Kidney (tissue), 14 donors: ENCODE data around the gene SLC11A1. TPM values are rescaled to one million over a fixed set of nuclear protein-coding genes. Genes with fewer than 3 reads are reported as not detected.

Source experiments
- DNase-seq, 5 donors: peaks; one replicate each; pipeline ENCODE4 v3.0.0-alpha.2; 2013 to 2020
- FAIRE-seq: peaks from 2 replicates; lab custom pipeline; 2012; peaks lifted over from hg19 to GRCh38; lab: Jason Lieb, UNC
- H3K27ac ChIP-seq, 2 donors: one replicate each; pipeline ENCODE4 v1.7.0; 2013; ENCODE audit warnings: low read depth in 2 of 2, low read length in 2 of 2, inconsistent platforms in 1 of 2
- H3K27me3 ChIP-seq: one replicate; pipeline ENCODE4 v1.7.1; 2013; ENCODE audit warnings: low read length, inconsistent platforms; ENCODE audit not compliant: control insufficient read depth, insufficient read depth
- H3K36me3 ChIP-seq, 3 donors: one replicate each; pipeline versions ENCODE4 v1.7.0 to v1.7.1; 2013; ENCODE audit warnings: low read length in 3 of 3, control low read depth in 1 of 3, inconsistent platforms in 1 of 3; ENCODE audit not compliant: insufficient read depth in 3 of 3, control insufficient read depth in 2 of 3
- H3K4me1 ChIP-seq, 3 donors: one replicate each; pipeline versions ENCODE4 v1.7.0 to v1.7.1; 2013; ENCODE audit warnings: low read length in 3 of 3, inconsistent platforms in 1 of 3, low read depth in 1 of 3; ENCODE audit not compliant: control insufficient read depth in 2 of 3, insufficient read depth in 2 of 3
- H3K4me3 ChIP-seq, 3 donors: one replicate each; pipeline versions ENCODE4 v1.7.0 to v1.8.1; 2013; ENCODE audit warnings: low read length in 3 of 3, control low read depth in 1 of 3, inconsistent platforms in 1 of 3
- H3K9ac ChIP-seq, 3 donors: one replicate each; pipeline versions ENCODE4 v1.7.0 to v1.7.1; 2013; ENCODE audit warnings: low read length in 3 of 3, control low read depth in 1 of 3, inconsistent platforms in 1 of 3
- H3K9me3 ChIP-seq, 3 donors: one replicate each; pipeline versions ENCODE4 v1.7.0 to v1.7.1; 2013; ENCODE audit warnings: low read length in 3 of 3, control low read depth in 1 of 3, inconsistent platforms in 1 of 3; ENCODE audit not compliant: control insufficient read depth in 2 of 3, insufficient read depth in 1 of 3
- CTCF ChIP-seq: IDR thresholded peaks from 3 replicates; pipeline ENCODE4 v1.5.1; 2012; ENCODE audit warnings: mild to moderate bottlenecking, moderate library complexity, borderline replicate concordance; ENCODE audit not compliant: insufficient read depth; ENCODE audit errors: extremely low read depth
- intact Hi-C: fragments of 100-400 bp; cut with DNase I; formaldehyde crosslinking; loops from one replicate; pipeline ENCODE4 v1.11.1; 2022
- polyA plus RNA-seq: library from polyadenylated mRNA; stranded (reverse); fragments of 350-450 nt; fragmentation: Illumina TruSeq; extraction: RNeasy Lipid Tissue Mini Kit (QIAGEN cat#74804); gene quantifications from one replicate; pipeline ENCODE4 v1.2.3, GENCODE V29; 2014; ENCODE audit warnings: low read depth, low replicate concordance; ENCODE audit not compliant: insufficient read depth
- total RNA-seq: library from RNA; stranded (reverse); fragmentation: NEBNext Ultra II Directional; extraction: Animal tissue kit (Norgen Biotek cat#: 25700); gene quantifications from one replicate; pipeline ENCODE4 v1.2.1, GENCODE V29; 2021
- donor health status: control.
- donor health status: control.
- donor health status: control.
- donor health status: control.
- donor health status: control.
- donor health status: DM: yes; HTN: yes; CAD: no.
- donor health status: Normal renal cell carcinoma (clear cell type).

Gene SLC11A1
- total and polyA plus RNA-seq, 2 donors from 2014 or later = 1.2 to 37.6 TPM

- no peaks in the 10 kb centered on the region for H3K27me3 ChIP-seq
- no peak overlapping the region for H3K27ac ChIP-seq
- no peak overlapping the region for H3K4me3 ChIP-seq
- intact Hi-C loops = no loop called here
- no peaks in the 10 kb centered on the region for H3K36me3 ChIP-seq
- H3K4me1 ChIP-seq = peaks cover 0 to 6% (median 0%) of the 10 kb centered on the region in 3 donors
- no peak for DNase-seq
- peaks cover 0 to under 1% (median 0%) of the 10 kb centered on the region in 3 donors for H3K9me3 ChIP-seq
- H3K9ac ChIP-seq = no peak overlapping the region
- TF ChIP-seq CTCF = no peak
- FAIRE-seq = no peak
These were observed 10.1 kb upstream of the SLC11A1 start for GRCh38 chr2:218371983-218372350.

- Histone ChIP-seq H3K27ac (no peak overlapping the region), H3K9me3 (no peaks in the 10 kb centered on the region), H3K4me3 (no peak overlapping the region), H3K9ac (no peak overlapping the region), H3K27me3 (no peaks in the 10 kb centered on the region), H3K4me1 (peaks cover 0 to 2% (median 0%) of the 10 kb centered on the region in 3 donors), H3K36me3 (no peaks in the 10 kb centered on the region)
- TF ChIP-seq CTCF = no peak
- intact Hi-C loops = no loop called here
- FAIRE-seq = no peak
- DNase-seq = peak in 1 of 5 donors; percentile 34
These were observed 7.3 kb upstream of the SLC11A1 start for GRCh38 chr2:218374795-218375194.

GRCh38 chr2:218375212-218375611, 6.9 kb upstream of the SLC11A1 start:
- intact Hi-C loops = no loop called here
- Histone ChIP-seq H3K9me3 (no peaks in the 10 kb centered on the region), H3K27me3 (no peaks in the 10 kb centered on the region), H3K9ac (no peak overlapping the region), H3K4me3 (no peak overlapping the region), H3K4me1 (peaks cover 0 to 2% (median 0%) of the 10 kb centered on the region in 3 donors), H3K27ac (no peak overlapping the region), H3K36me3 (no peaks in the 10 kb centered on the region)
- peak in 2 of 5 donors; percentile 72 to 87 for DNase-seq
- no peak for TF ChIP-seq CTCF
- FAIRE-seq = no peak

GRCh38 chr2:218378053-218378452, 4.0 kb upstream of the SLC11A1 start:
- intact Hi-C loops = no loop called here

More at GRCh38 chr2:218378053-218378452, 4.0 kb upstream of the SLC11A1 start:
- no peak overlapping the region for H3K9ac ChIP-seq
- no peaks in the 10 kb centered on the region for H3K9me3 ChIP-seq
- no peaks in the 10 kb centered on the region for H3K27me3 ChIP-seq
- H3K4me3 ChIP-seq = no peak overlapping the region
- H3K36me3 ChIP-seq = no peaks in the 10 kb centered on the region
- DNase-seq (peak in 1 of 5 donors; percentile 24), FAIRE-seq (no peak)
- H3K27ac ChIP-seq = no peak overlapping the region
- no peaks in the 10 kb centered on the region for H3K4me1 ChIP-seq
- TF ChIP-seq CTCF = no peak
